ENCODE data around the gene NCBP2L.

The NCBP2L gene

GRCh38 chrX:107776649-107777535, 641 bp upstream of the NCBP2L start (continued):
- no peak for TF ChIP-seq ZBTB48 (tag by site-specific recombination; IDR thresholded peaks at IDR 0.05)
- no peak for TF ChIP-seq ZNF623 (tag by site-specific recombination; IDR thresholded peaks at IDR 0.05)
- TF ChIP-seq ZNF510 (tag by site-specific recombination; IDR thresholded peaks at IDR 0.05; ENCODE audit: insufficient replicate concordance), result no peak
- TF ChIP-seq ZNF707 (tag by site-specific recombination; IDR thresholded peaks at IDR 0.05), result no peak
- no peak for TF ChIP-seq ZNF140 (tag by site-specific recombination; IDR thresholded peaks at IDR 0.05)
- TF ChIP-seq ZNF138 (tag by site-specific recombination; IDR thresholded peaks at IDR 0.05; ENCODE audit: borderline replicate concordance), result no peak
- no peak for TF ChIP-seq ZIC2 (tag by site-specific recombination; IDR thresholded peaks at IDR 0.05)
- TF ChIP-seq ZBTB44 (tag by site-specific recombination; IDR thresholded peaks at IDR 0.05), result no peak
- TF ChIP-seq ZNF624 (tag by site-specific recombination; IDR thresholded peaks at IDR 0.05), result no peak
- TF ChIP-seq HOXC10 (CRISPR knock-in tag; IDR thresholded peaks at IDR 0.05), result no peak
- TF ChIP-seq TCF7L2 (IDR thresholded peaks at IDR 0.05; ENCODE audit: borderline replicate concordance, low read depth, low read length), result no peak
- TF ChIP-seq ZNF354C (tag by site-specific recombination; IDR thresholded peaks at IDR 0.05; ENCODE audit: borderline replicate concordance, low read depth), result no peak
- no peak for TF ChIP-seq ZNF324 (tag by site-specific recombination; IDR thresholded peaks at IDR 0.05)
- TF ChIP-seq ZNF654 (tag by site-specific recombination; IDR thresholded peaks at IDR 0.05; ENCODE audit: low read depth), result peak; percentile 99
- peak; percentile 83 for TF ChIP-seq ZNF366 (tag by site-specific recombination; conservative IDR thresholded peaks at IDR 0.05)
- TF ChIP-seq, protein P1, sequence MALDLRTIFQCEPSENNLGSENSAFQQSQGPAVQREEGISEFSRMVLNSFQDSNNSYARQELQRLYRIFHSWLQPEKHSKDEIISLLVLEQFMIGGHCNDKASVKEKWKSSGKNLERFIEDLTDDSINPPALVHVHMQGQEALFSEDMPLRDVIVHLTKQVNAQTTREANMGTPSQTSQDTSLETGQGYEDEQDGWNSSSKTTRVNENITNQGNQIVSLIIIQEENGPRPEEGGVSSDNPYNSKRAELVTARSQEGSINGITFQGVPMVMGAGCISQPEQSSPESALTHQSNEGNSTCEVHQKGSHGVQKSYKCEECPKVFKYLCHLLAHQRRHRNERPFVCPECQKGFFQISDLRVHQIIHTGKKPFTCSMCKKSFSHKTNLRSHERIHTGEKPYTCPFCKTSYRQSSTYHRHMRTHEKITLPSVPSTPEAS (tag by site-specific recombination; IDR thresholded peaks at IDR 0.05), result peak; percentile 6; the same call in 1 of the 2 replicates
- TF ChIP-seq ZNF221 (tag by site-specific recombination; IDR thresholded peaks at IDR 0.05; ENCODE audit: borderline replicate concordance), result no peak
- no peak for TF ChIP-seq SP3 (tag by site-specific recombination; IDR thresholded peaks at IDR 0.05)
- TF ChIP-seq ZNF121 (tag by site-specific recombination; IDR thresholded peaks at IDR 0.05), result no peak
- no peak for TF ChIP-seq ZNF701 (tag by site-specific recombination; IDR thresholded peaks at IDR 0.05)
- TF ChIP-seq SP2 (tag by site-specific recombination; IDR thresholded peaks at IDR 0.05), result no peak
- TF ChIP-seq ZNF133 (tag by site-specific recombination; IDR thresholded peaks at IDR 0.05), result no peak
- TF ChIP-seq PRDM10 (tag by site-specific recombination; IDR thresholded peaks at IDR 0.05), result peak; percentile 93
- no peak for TF ChIP-seq ZNF600 (tag by site-specific recombination; IDR thresholded peaks at IDR 0.05)
- no peak for TF ChIP-seq ZNF664 (tag by site-specific recombination; IDR thresholded peaks at IDR 0.05)
- no peak for TF ChIP-seq KLF16 (tag by site-specific recombination; IDR thresholded peaks at IDR 0.05)
- no peak for TF ChIP-seq ZNF211 (tag by site-specific recombination; IDR thresholded peaks at IDR 0.05; ENCODE audit: low read depth)
- TF ChIP-seq, protein P2, sequence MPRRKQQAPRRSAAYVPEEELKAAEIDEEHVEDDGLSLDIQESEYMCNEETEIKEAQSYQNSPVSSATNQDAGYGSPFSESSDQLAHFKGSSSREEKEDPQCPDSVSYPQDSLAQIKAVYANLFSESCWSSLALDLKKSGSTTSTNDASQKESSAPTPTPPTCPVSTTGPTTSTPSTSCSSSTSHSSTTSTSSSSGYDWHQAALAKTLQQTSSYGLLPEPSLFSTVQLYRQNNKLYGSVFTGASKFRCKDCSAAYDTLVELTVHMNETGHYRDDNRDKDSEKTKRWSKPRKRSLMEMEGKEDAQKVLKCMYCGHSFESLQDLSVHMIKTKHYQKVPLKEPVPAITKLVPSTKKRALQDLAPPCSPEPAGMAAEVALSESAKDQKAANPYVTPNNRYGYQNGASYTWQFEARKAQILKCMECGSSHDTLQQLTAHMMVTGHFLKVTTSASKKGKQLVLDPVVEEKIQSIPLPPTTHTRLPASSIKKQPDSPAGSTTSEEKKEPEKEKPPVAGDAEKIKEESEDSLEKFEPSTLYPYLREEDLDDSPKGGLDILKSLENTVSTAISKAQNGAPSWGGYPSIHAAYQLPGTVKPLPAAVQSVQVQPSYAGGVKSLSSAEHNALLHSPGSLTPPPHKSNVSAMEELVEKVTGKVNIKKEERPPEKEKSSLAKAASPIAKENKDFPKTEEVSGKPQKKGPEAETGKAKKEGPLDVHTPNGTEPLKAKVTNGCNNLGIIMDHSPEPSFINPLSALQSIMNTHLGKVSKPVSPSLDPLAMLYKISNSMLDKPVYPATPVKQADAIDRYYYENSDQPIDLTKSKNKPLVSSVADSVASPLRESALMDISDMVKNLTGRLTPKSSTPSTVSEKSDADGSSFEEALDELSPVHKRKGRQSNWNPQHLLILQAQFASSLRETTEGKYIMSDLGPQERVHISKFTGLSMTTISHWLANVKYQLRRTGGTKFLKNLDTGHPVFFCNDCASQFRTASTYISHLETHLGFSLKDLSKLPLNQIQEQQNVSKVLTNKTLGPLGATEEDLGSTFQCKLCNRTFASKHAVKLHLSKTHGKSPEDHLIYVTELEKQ (tag by site-specific recombination; IDR thresholded peaks at IDR 0.05; ENCODE audit: borderline replicate concordance), result no peak
- TF ChIP-seq ZNF747 (tag by site-specific recombination; IDR thresholded peaks at IDR 0.05), result no peak
- no peak for TF ChIP-seq ZNF223 (tag by site-specific recombination; IDR thresholded peaks at IDR 0.05)
